GM18868 (cell line): ENCODE data around the gene KCNK4.

Experiments
- ATAC-seq: cut with Tn5 transposase; IDR thresholded peaks from one replicate; pipeline ENCODE4 v1.9.1; 2021; ENCODE audit warnings: mild to moderate bottlenecking, moderate library complexity; ENCODE audit not compliant: unreplicated experiment

The KCNK4 gene

DNA sequence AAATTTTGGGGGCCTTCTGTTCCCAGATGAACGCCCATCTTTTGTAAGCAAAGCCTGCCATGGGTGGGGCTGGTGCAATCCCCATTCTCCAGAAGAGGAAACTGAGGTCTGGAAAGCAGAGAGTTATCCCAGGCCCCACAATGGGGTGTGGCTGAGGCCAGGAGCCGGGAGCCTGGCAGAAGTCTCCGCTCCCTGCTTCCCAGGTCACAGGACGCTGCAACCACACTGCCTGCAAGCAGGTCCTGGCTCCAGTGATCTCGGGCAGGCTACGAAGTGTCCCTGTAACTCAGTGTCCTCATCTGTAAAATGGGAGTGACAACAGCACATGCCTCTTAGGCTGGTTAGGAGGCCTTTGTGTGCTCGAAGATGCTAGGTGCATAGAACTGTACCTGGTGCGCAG, 38.1 kb upstream of the KCNK4 start:
- ATAC-seq, result no peak

GRCh38 chr11:64253481-64253880, 37.6 kb upstream of the KCNK4 start:
- ATAC-seq, result no peak

DNA sequence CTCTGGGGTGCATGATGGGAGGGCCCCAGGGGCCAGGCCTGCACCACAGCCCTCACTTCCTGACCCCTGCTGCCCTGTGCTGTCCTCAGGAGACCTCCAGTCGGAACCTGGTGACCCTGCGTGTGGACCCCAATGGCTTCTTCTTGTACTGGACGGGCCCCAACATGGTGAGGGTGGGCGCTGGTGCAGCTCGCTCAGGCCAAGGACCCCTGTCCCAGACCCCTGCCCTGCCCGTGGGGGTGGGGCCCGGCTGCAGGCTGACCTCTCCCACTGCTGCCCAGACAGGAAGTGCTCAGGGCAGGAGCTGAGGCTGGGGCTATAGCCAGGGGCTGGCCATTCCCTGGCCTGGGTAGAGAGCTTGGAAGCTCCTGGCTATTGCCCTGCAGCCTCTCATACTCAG, 36.8 kb upstream of the KCNK4 start:
- ATAC-seq, result no peak

- ATAC-seq, result no peak
Observed at GRCh38 chr11:64255135-64256128, 35.7 kb upstream of the KCNK4 start.

GRCh38 chr11:64256300-64256699, 34.8 kb upstream of the KCNK4 start:
- no peak for ATAC-seq

GRCh38 chr11:64258356-64258755, 32.7 kb upstream of the KCNK4 start:
- ATAC-seq, result no peak

GRCh38 chr11:64258946-64259532, 32.1 kb upstream of the KCNK4 start:
- no peak for ATAC-seq

DNA sequence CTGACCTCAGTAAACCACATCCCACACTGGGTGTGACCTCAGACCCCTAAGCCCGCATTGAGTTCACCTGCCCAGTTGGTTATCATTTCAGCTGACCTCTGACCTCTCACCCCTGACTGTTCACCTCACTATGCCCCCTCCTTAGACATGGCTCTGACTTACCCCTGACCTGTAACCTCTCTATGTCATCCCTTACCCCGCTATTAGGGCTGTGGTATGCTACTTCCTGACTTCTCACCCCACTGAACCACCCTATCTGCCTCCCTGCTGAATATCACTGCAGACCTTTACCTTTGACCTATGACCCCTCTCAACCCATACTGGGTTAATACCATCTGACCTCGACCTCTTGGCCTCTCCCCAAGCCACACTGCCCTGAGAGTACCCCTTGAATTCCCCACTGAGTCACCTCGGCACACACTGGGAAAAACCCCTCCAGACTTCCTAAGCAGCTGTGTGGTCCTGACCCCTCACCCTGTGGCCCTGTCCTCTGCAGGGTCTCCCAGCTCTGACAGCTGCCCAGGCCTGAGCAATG, 31.5 kb upstream of the KCNK4 start:
- ATAC-seq, result no peak

DNA sequence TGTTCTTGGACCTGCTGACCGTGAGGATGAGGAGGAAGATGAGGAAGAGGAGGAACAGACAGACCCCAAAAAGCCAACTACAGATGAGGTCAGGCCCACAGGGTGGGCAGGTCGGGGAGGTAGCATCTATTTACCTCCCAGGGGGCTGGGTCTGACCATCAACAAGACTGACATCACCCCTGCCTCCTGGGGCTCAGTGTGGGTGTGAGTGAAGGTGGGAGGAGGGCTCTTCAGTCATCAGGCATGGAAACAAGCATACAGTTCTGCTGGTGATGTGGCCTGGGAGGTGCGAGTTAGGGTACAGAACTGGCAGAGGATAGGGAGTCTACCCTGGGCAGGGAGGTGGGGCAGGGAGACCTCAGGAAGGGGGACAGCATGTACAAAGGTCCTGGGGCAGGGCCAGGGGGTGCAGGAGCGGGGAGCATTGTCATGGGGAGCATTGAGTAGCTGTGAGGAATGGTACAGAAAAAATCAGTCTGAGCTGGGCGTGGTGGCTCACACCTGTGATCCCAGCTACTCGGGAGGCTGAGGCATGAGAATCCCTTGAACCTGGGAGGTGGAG, 30.9 kb upstream of the KCNK4 start:
- no peak for ATAC-seq

DNA sequence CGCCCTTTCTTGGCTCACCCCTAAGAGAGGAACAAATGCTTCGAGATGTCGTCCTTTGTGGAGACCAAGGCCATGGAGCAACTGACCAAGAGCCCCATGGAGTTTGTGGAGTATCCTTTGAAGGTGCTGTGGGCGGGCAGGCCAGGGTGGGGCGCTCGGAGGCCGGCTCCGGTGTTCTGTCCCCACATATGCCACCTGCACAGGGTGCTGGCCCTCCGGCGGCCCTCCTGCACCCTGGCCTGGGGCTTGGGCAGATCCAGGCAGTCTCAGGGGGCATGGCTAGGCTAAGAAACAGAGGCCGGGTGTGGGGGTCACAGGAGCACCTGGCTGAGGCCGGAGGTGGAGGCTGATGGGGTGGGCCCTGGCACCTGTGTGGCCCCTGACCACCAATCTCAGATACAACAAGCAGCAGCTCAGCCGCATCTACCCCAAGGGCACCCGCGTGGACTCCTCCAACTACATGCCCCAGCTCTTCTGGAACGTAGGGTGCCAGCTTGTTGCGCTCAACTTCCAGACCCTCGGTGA, 29.5 kb upstream of the KCNK4 start:
- ATAC-seq, result no peak

DNA sequence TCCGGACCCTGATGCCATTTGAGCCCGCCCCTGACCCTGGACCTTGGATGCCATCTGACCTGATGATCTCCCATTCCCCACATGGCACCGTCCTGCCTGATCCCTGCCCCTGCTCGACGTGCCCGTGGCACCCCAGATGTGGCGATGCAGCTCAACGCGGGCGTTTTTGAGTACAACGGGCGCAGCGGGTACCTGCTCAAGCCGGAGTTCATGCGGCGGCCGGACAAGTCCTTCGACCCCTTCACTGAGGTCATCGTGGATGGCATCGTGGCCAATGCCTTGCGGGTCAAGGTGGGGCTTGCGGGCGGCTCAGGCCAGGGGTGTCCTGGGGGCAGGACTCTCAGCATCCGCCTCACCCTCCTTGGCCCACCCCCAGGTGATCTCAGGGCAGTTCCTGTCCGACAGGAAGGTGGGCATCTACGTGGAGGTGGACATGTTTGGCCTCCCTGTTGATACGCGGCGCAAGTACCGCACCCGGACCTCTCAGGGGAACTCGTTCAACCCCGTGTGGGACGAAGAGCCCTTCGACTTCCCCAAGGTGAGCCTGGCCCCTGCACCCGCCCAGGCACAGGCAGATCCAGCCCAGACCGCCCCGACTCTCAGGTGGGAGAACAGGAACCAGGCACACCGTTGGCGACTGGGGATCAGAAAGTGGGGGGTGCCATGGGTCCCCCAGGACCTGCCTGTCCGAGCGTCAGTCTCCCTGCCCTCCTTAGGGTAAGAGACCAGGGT, 28.7 kb upstream of the KCNK4 start:
- ATAC-seq, result no peak

- no peak for ATAC-seq
Observed at GRCh38 chr11:64263021-64263946, 27.8 kb upstream of the KCNK4 start.

DNA sequence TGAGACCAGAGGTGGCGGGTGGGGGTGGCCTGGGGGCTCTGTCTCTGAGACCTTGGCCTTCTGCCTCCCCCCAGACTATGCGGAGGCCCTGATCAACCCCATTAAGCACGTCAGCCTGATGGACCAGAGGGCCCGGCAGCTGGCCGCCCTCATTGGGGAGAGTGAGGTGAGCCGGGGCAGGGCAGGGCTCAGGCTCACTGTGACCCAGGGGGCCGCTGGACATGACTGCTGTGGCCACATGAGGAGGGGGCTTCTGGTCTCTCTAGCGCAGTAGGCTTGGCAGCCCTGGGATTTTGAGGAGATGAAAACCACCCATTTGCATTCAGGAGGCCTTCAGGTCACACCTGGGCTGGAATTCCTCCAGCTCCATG, 27.2 kb upstream of the KCNK4 start:
- no peak for ATAC-seq

- ATAC-seq, result no peak
Observed at GRCh38 chr11:64264371-64264852, 26.7 kb upstream of the KCNK4 start.

DNA sequence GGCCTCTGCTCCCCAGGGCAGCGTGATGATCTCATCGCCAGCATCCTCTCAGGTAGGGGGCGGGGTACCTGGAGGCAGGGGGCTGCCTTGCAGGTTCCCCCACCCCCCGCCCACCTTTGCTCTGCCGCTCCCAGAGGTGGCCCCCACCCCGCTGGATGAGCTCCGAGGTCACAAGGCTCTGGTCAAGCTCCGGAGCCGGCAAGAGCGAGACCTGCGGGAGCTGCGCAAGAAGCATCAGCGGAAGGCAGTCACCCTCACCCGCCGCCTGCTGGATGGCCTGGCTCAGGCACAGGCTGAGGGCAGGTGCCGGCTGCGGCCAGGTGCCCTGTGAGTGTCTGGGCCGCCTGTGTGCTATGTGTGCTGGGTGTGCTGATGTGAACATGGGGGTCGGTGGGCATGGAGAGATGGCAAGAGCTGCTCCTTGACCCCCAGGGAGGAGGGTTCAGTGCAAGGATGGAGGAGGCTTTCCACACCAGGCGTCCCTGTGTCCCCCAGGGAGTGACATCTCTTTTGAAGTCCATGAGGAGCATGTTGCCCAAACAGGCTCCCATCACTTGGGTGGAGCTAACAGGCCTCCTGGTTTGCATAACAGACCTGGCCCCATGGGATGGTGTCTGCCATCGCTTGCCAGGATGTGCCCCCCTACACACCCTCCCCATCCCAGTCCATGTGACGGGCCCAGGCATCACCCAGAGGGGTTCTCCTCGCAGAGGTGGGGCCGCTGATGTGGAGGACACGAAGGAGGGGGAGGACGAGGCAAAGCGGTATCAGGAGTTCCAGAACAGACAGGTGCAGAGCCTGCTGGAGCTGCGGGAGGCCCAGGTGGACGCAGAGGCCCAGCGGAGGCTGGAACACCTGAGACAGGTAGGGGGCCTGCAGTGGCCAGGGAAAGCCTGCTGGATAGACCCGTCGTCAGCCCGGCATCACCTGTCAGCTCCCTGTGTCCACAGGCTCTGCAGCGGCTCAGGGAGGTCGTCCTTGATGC, 25.6 kb upstream of the KCNK4 start:
- ATAC-seq, result no peak

DNA sequence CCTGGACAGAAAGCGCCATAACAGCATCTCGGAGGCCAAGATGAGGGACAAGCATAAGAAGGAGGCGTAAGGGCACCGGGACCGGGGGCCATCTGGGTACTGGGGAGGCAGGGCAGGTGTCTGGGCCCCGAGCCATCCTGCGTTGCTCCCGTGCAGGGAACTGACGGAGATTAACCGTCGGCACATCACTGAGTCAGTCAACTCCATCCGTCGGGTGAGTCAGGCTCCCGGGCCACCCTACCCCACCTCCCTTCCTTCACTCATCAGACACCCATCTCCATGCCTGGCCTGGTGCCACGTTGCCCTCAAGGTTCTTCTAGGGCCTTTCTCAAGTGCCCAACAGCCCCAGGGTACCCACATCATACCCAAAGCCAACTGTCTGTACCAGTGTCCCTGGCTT, 24.8 kb upstream of the KCNK4 start:
- ATAC-seq, result no peak

DNA sequence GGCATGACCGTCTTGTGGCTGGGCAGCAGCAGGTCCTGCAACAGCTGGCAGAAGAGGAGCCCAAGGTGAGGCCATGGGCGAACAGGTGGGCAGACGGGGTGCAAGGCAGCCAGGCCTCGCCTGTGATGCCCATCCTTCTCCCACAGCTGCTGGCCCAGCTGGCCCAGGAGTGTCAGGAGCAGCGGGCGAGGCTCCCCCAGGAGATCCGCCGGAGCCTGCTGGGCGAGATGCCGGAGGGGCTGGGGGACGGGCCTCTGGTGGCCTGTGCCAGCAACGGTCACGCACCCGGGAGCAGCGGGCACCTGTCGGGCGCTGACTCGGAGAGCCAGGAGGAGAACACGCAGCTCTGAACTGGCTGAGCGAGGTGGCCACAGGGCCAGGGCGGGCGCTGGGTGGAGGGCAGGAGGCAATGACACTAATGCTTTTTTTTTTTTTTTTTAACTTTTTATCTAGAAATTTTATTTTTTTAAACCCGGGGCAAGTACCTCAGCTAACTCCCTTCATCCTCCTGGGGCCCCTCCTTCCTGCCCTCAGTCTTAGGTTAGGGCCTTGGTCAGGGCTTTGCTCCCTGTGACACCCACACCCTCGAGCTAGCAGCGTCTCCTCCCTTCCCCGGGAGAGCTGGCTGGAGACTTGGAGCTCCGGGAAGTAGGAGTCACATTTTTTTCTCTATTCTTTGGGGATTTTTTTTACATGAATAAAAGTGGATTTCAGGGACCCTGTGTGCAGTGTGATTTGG, 23.7 kb upstream of the KCNK4 start:
- no peak for ATAC-seq
